Fibroblast of skin of scalp (primary cell): ENCODE measurements around the gene YIPF2. TPM values are rescaled to one million over a fixed set of nuclear protein-coding genes. Genes with fewer than 3 reads are reported as not detected.
"Not testable (repeated sequence)": the region's sequence is repeated elsewhere in the genome, so short reads cannot be mapped to it uniquely, and the experiment has no call there.

Source experiments
- DNase-seq: peaks from one replicate; pipeline ENCODE4 v3.0.0-alpha.2; 2013
- polyA plus RNA-seq, 2 experiments: library from polyadenylated mRNA; unstranded; fragments of 120-200 nt; gene quantifications; one replicate each; pipeline ENCODE4 v1.2.1, GENCODE V29; 2013; ENCODE audit not compliant: insufficient read length in 2 of 2

YIPF2 gene
- 63.0 TPM for polyA plus RNA-seq (2013, experiment 1 of 2; ENCODE audit: insufficient read length)
- 58.7 TPM for polyA plus RNA-seq (2013, experiment 2 of 2; ENCODE audit: insufficient read length)

- peak; percentile 99 for DNase-seq
These were observed at the start of gene YIPF2, which contains the start of gene TIMM29 for GRCh38 chr19:10928563-10929401. Gene YIPF2 (minus strand): TSS chr19:10928639. CDS start chr19:10928410, 229 bp downstream. Gene TIMM29 (plus strand): TSS chr19:10928811. CDS start chr19:10928823, 12 bp downstream.

- DNase-seq, result no peak
These were observed 49.3 kb upstream of the YIPF2 start for GRCh38 chr19:10977742-10978092.

GRCh38 chr19:10976131-10976892, 47.9 kb upstream of the YIPF2 start:
- DNase-seq, result no peak

- no peak for DNase-seq
These were observed 47.1 kb upstream of the YIPF2 start for GRCh38 chr19:10975374-10976130.

GRCh38 chr19:10971107-10971726, 42.8 kb upstream of the YIPF2 start:
- no peak for DNase-seq

GRCh38 chr19:10968527-10969135, 40.2 kb upstream of the YIPF2 start:
- no peak for DNase-seq

- no peak for DNase-seq
These were observed 38.4 kb upstream of the YIPF2 start for GRCh38 chr19:10966809-10967208.

- peak; percentile 28 for DNase-seq
These were observed 37.0 kb upstream of the YIPF2 start for GRCh38 chr19:10965398-10965797.

GRCh38 chr19:10964903-10965302, 36.5 kb upstream of the YIPF2 start:
- no peak for DNase-seq

- DNase-seq, result no peak
These were observed 35.4 kb upstream of the YIPF2 start for GRCh38 chr19:10963865-10964264.

GRCh38 chr19:10962863-10963262, 34.4 kb upstream of the YIPF2 start:
- DNase-seq, result no peak

GRCh38 chr19:10961073-10961860, 32.8 kb upstream of the YIPF2 start:
- no peak for DNase-seq

GRCh38 chr19:10960314-10961072, 32.1 kb upstream of the YIPF2 start, which contains the start of gene SMARCA4:
Gene SMARCA4 (plus strand): TSS chr19:10961030. CDS start chr19:10984152, 23,122 bp downstream.
- peak; percentile 98 for DNase-seq

GRCh38 chr19:10959277-10959968, 31.0 kb upstream of the YIPF2 start:
- DNase-seq, result not testable (repeated sequence)

GRCh38 chr19:10952809-10953208, 24.4 kb upstream of the YIPF2 start:
- no peak for DNase-seq

GRCh38 chr19:10946958-10947657, 18.7 kb upstream of the YIPF2 start:
- DNase-seq, result peak; percentile 73

GRCh38 chr19:10945264-10945663, 16.8 kb upstream of the YIPF2 start:
- no peak for DNase-seq

GRCh38 chr19:10943412-10943811, 15.0 kb upstream of the YIPF2 start:
- DNase-seq, result not testable (repeated sequence)

GRCh38 chr19:10941649-10942048, 13.2 kb upstream of the YIPF2 start:
- DNase-seq, result not testable (repeated sequence)
